ENCODE data around the gene BCL2L1. TPM values are rescaled to one million over a fixed set of nuclear protein-coding genes. Genes with fewer than 3 reads are reported as not detected.
A peak's percentile ranks its signal among the peaks of the same experiment; 100 is the strongest.

The BCL2L1 gene
- total RNA-seq (27.5 TPM), polyA plus RNA-seq (ENCODE audit: insufficient read depth in 1 of 8, insufficient read length in 8 of 8, low replicate concordance in 1 of 8) (10 to 100 TPM; 34.8 to 48.2 (median 41.3) TPM)
- long read RNA-seq, donor 1, partial matches to known transcripts: 0 of 4 reads
- long read RNA-seq, donor 1, other reads (novel, unspliced or antisense): 0 of 4 reads
- long read RNA-seq, donor 2: 0 reads
- long read RNA-seq, donor 3, partial matches to known transcripts: 0 of 11 reads
- long read RNA-seq, donor 3, other reads (novel, unspliced or antisense): 5 of 11 reads
- long read RNA-seq, donor 4, partial matches to known transcripts: 13 of 22 reads
- long read RNA-seq, donor 4, other reads (novel, unspliced or antisense): 0 of 22 reads
- long read RNA-seq, donor 5, transcript BCL2L1-203 (2 exons, 2,578 nt): minor isoform, 5 of 21 reads
- long read RNA-seq, donor 5, transcript BCL2L1-201 (3 exons, 2,610 nt): major isoform, 8 of 21 reads
- long read RNA-seq, donor 5, partial matches to known transcripts: 0 of 21 reads
- long read RNA-seq, donor 5, other reads (novel, unspliced or antisense): 5 of 21 reads
- long read RNA-seq, donor 6, partial matches to known transcripts: 0 of 10 reads
- long read RNA-seq, donor 6, other reads (novel, unspliced or antisense): 0 of 10 reads
- long read RNA-seq, donor 7, partial matches to known transcripts: 0 of 15 reads
- long read RNA-seq, donor 7, other reads (novel, unspliced or antisense): 7 of 15 reads
- long read RNA-seq, donor 8, partial matches to known transcripts: 0 of 11 reads
- long read RNA-seq, donor 8, other reads (novel, unspliced or antisense): 0 of 11 reads
- long read RNA-seq, donor 9, partial matches to known transcripts: 0 of 4 reads
- long read RNA-seq, donor 9, other reads (novel, unspliced or antisense): 0 of 4 reads
- long read RNA-seq, donor 10, partial matches to known transcripts: 0 of 17 reads
- long read RNA-seq, donor 10, other reads (novel, unspliced or antisense): 6 of 17 reads
- long read RNA-seq, donor 11, transcript BCL2L1-201 (3 exons, 2,610 nt): major isoform, 5 of 7 reads
- long read RNA-seq, donor 11, partial matches to known transcripts: 0 of 7 reads
- long read RNA-seq, donor 11, other reads (novel, unspliced or antisense): 0 of 7 reads

DNA sequence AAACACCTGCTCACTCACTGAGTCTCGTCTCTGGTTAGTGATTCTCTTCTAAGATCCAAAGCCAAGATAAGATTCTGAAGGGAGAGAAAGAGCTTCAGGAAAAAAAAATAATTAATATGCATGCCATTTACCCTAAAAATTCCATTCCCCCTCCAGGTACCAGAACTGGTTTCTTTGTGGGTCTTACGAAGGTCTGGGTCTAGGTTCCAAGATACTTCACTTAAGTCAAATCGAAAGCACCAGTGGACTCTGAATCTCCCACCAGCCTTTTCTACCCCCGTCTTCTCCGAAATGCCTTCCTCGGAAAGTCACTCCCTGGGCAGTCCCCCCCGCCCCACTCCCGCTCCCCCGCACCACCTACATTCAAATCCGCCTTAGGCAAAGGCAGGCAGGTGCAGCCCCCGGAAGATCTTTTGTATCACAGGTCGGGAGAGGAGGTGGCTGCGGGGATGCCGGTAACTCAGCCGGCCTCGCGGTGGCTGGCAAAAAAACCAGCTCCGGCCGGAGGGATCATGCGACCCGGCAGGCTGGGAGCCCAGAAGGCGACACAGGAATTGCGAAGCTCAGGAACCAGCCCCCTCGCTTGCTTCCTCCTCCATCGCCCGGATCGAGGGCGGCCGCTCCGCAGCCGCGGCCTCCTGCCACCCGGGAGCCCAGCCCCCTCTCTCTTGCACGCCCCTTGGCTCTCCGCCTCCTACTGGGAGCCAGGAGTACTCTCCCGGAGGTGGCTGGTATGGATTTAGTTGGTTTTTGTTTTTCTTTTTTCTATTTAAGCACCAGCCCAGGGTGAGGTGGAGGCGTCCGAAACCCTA, at the start of gene BCL2L1:
BCL2L1 (minus strand) TSS at position 612 of the 812 bp plus-strand sequence. CDS start 650 bp downstream, outside the sequence.
- DNase-seq: peak; percentile 92
- WGBS (ENCODE audit: insufficient coverage): 0% methylated on average over 17 of the region's 38 CpGs
- peaks cover 22% of the 10 kb centered on the region for H3K36me3 ChIP-seq (ENCODE audit: control insufficient read depth, insufficient read depth, low read length)
- H3K9me3 ChIP-seq (replicated peaks; ENCODE audit: control insufficient read depth, low read depth, low read length): no peaks in the 10 kb centered on the region
- H3K4me1 ChIP-seq (ENCODE audit: control insufficient read depth, insufficient read depth, low read length): peaks cover 42% of the 10 kb centered on the region
- H3K27me3 ChIP-seq (ENCODE audit: control insufficient read depth, insufficient read depth, low read length): no peaks in the 10 kb centered on the region
- H3K27ac ChIP-seq (ENCODE audit: low read length): peak within 1 kb of the TSS; percentile 98
- peak within 1 kb of the TSS; percentile 95 for H3K4me3 ChIP-seq (ENCODE audit: low read length)

DNA sequence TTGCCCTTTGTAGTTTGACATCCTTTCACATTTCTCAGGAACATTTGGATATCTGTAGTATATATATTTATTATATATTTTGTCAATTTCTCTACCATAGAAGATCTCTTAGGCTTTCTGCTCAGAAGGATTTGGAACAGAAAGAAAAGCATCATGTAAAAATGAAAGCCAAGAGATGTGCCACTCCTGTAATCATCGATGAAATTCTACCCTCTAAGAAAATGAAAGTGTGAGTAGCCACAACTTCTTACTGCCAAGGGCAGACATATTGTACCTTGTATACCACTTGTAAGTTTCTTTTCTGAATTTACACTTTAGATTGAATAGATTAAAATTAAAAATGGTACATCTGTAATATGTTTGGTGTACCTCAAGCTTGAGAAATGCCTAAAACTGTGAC, 47.6 kb upstream of the BCL2L1 start:
- Histone ChIP-seq H3K27me3 (ENCODE audit: control insufficient read depth, insufficient read depth, low read length) (no peaks in the 10 kb centered on the region), H3K9me3 (replicated peaks; ENCODE audit: control insufficient read depth, low read depth, low read length) (no peaks in the 10 kb centered on the region), H3K4me1 (ENCODE audit: control insufficient read depth, insufficient read depth, low read length) (no peaks in the 10 kb centered on the region), H3K36me3 (ENCODE audit: control insufficient read depth, insufficient read depth, low read length) (peaks cover 27% of the 10 kb centered on the region), H3K27ac (ENCODE audit: low read length) (no peak overlapping the region), H3K4me3 (ENCODE audit: low read length) (no peak overlapping the region)
- DNase-seq: no peak
- no CpG with 5 or more reads among the region's 1 CpG for WGBS (ENCODE audit: insufficient coverage)

DNA sequence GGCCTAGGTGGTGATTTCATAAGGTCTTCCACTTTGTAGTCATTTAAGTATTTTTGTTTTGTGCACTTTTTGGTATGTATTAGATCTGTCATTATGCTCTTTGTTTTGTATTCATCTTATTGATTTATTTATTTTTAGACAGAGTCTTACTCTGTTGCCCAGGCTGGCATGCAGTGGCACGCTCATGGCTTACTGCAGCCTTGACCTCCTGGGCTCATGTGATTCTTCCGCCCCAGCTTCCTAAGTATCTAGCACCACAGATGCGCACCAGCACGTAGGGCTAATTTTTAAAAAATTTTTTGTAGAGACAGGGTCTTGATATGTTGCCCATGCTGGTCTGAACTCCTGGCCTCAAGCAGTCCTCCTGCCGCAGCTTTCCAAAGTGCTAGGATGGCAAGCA, 47.0 kb upstream of the BCL2L1 start:
- no CpG with 5 or more reads among the region's 5 CpGs for WGBS (ENCODE audit: insufficient coverage)
- Histone ChIP-seq H3K9me3 (replicated peaks; ENCODE audit: control insufficient read depth, low read depth, low read length) (no peaks in the 10 kb centered on the region), H3K4me3 (ENCODE audit: low read length) (no peak overlapping the region), H3K27me3 (ENCODE audit: control insufficient read depth, insufficient read depth, low read length) (no peaks in the 10 kb centered on the region), H3K36me3 (ENCODE audit: control insufficient read depth, insufficient read depth, low read length) (peaks cover 27% of the 10 kb centered on the region), H3K27ac (ENCODE audit: low read length) (no peak overlapping the region), H3K4me1 (ENCODE audit: control insufficient read depth, insufficient read depth, low read length) (no peaks in the 10 kb centered on the region)
- no peak for DNase-seq

DNA sequence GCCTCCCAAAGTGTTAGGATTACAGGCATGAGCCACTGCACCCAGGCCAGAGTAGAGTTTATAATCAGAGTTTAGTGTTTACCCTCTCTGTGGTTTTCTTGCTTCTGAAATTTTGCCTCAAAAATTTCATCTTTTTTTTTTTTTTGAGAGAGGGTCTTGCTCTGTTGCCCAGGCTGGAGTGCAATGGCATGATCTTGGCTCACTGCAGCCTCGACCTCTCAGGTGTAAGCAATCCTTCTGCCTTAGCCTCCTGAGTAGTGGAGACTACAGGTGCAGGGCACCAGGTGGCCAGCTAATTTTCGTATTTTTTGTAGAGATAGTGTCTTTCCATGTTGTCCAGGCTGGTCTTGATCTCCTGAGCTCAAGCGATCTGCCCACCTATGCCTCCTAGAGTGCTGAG, 45.1 kb upstream of the BCL2L1 start:
- H3K27ac ChIP-seq (ENCODE audit: low read length): no peak overlapping the region
- 80% methylated on average over 1 of the region's 3 CpGs for WGBS (ENCODE audit: insufficient coverage)
- no peak overlapping the region for H3K4me3 ChIP-seq (ENCODE audit: low read length)
- no peaks in the 10 kb centered on the region for H3K4me1 ChIP-seq (ENCODE audit: control insufficient read depth, insufficient read depth, low read length)
- no peaks in the 10 kb centered on the region for H3K9me3 ChIP-seq (replicated peaks; ENCODE audit: control insufficient read depth, low read depth, low read length)
- H3K27me3 ChIP-seq (ENCODE audit: control insufficient read depth, insufficient read depth, low read length): no peaks in the 10 kb centered on the region
- H3K36me3 ChIP-seq (ENCODE audit: control insufficient read depth, insufficient read depth, low read length): peaks cover 25% of the 10 kb centered on the region
- DNase-seq: no peak

DNA sequence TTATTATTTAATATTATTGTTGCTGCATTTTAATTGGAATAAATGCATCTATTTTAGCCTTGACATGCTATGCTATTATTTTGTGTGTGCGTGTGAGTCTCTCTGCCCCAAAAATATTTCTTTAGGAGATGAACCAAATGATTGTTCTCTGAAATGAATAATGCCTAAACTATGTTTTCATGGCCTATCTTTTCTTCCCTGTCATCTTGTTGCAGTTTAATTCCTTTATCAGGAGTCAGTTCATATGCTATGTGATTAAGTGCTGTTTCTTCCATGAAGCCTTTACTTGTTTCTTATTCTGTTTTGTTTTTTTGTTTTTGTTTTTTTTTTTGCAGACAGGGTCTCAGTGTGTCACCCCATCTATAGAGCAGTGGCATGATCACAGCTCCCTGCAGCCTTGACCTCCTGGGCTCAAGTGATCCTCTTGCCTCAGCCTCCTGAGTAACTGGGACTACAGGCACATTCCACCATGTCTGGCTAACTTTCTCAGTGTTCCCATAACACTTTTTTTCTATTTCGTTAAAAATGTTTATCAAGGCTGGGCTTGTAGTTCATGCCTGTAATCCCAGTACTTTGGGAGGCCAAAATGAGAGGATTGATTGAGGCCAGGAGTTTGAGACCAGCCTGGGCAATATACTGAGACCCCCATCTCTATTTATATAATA, 42.1 kb upstream of the BCL2L1 start:
- Histone ChIP-seq H3K9me3 (replicated peaks; ENCODE audit: control insufficient read depth, low read depth, low read length) (no peaks in the 10 kb centered on the region), H3K36me3 (ENCODE audit: control insufficient read depth, insufficient read depth, low read length) (peaks cover 13% of the 10 kb centered on the region), H3K27ac (ENCODE audit: low read length) (no peak overlapping the region), H3K27me3 (ENCODE audit: control insufficient read depth, insufficient read depth, low read length) (no peaks in the 10 kb centered on the region), H3K4me1 (ENCODE audit: control insufficient read depth, insufficient read depth, low read length) (no peaks in the 10 kb centered on the region), H3K4me3 (ENCODE audit: low read length) (no peak overlapping the region)
- WGBS (ENCODE audit: insufficient coverage): no CpG with 5 or more reads among the region's 2 CpGs
- DNase-seq: no peak

DNA sequence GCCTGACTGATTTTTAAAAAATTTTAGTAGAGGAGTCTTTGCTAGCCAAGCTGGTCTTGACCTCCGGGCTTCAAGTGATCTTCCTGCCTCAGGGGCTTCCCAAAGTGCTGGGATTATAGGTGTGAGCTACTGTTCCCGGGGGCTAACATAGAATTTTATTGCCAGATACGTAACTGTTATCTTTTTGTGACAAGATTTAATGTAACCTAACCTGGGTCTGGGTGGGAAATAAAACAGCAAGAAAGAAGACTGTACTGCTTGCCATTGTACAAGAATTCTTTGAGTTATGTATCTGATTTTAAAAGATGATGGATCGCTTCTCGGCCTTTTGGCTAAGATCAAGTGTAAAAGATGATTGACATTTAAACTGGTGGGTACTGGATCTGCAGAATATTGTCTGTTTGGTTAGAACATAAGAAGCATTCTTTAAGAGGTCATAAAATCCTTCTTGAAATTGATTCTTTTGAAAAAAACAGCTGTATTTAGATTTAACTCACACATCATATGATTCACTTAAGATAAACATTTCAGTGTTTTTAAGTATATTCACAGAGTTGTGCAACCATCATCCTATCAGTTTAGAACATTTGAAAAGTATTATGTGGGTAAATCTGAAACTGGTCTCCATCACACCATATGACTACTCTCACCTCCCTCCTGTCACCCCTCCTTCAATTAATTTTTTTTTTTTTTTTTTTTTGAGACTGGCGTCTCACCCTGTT, 38.0 kb upstream of the BCL2L1 start:
- DNase-seq: no peak
- Histone ChIP-seq H3K9me3 (replicated peaks; ENCODE audit: control insufficient read depth, low read depth, low read length) (no peaks in the 10 kb centered on the region), H3K36me3 (ENCODE audit: control insufficient read depth, insufficient read depth, low read length) (peaks cover 3% of the 10 kb centered on the region), H3K4me1 (ENCODE audit: control insufficient read depth, insufficient read depth, low read length) (no peaks in the 10 kb centered on the region), H3K4me3 (ENCODE audit: low read length) (no peak overlapping the region), H3K27me3 (ENCODE audit: control insufficient read depth, insufficient read depth, low read length) (no peaks in the 10 kb centered on the region), H3K27ac (ENCODE audit: low read length) (no peak overlapping the region)
- WGBS (ENCODE audit: insufficient coverage): 100% methylated on average over 1 of the region's 6 CpGs

DNA sequence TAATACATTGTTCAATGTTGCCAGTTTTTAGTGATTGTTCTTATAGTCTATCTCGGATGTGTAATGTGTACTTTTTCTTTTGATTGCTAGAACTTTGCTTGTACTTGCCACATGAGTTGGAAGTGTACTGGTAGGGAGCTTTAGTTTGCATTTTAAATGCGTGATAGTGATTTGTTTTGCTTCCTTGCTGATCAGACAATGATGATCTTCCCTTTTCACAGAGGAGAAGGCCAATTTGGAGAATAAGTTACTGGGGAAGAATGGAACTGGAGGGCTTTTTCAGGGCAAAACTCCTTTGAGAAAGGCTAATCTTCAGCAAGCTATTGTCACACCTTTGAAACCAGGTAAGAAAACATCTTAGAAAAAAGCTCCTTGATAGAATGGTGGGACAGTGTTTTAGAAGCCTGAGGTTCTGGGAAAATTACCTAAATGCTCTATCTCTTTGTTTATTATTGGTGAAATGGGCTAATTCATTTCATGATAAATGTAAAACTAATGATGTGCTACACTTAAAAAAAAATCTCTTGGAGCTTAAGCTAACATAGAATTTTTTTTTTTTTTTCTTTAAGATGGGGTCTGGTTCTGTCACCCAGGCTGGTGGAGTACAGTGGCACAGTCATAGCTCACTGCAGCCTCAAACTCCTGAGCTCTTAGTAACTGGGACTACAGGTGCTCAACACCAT, 37.3 kb upstream of the BCL2L1 start:
- Histone ChIP-seq H3K4me1 (ENCODE audit: control insufficient read depth, insufficient read depth, low read length) (no peaks in the 10 kb centered on the region), H3K4me3 (ENCODE audit: low read length) (no peak overlapping the region), H3K27me3 (ENCODE audit: control insufficient read depth, insufficient read depth, low read length) (no peaks in the 10 kb centered on the region), H3K9me3 (replicated peaks; ENCODE audit: control insufficient read depth, low read depth, low read length) (no peaks in the 10 kb centered on the region), H3K27ac (ENCODE audit: low read length) (no peak overlapping the region), H3K36me3 (ENCODE audit: control insufficient read depth, insufficient read depth, low read length) (peaks cover 3% of the 10 kb centered on the region)
- DNase-seq: no peak
- no CpG with 5 or more reads among the region's 2 CpGs for WGBS (ENCODE audit: insufficient coverage)

DNA sequence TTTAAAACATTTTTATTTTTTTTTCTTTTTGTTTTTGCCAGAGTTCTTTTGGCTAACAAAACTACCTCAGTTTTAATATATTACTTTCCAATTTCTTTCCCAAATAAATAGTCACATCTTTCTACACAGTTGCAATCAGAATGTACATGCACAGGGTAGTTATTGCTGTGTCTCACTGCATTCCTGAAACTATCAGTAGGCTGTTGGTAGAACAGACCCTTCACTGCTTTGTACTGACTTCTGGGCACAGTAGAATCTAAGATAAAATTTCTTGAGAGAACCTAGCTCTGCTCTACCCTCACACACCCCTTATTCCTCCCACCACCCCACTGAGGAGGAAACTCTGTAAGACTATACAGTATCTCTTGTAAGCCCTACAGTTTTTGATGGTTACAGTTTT, 36.3 kb upstream of the BCL2L1 start:
- no peak overlapping the region for H3K4me3 ChIP-seq (ENCODE audit: low read length)
- no peaks in the 10 kb centered on the region for H3K27me3 ChIP-seq (ENCODE audit: control insufficient read depth, insufficient read depth, low read length)
- peaks cover 3% of the 10 kb centered on the region for H3K36me3 ChIP-seq (ENCODE audit: control insufficient read depth, insufficient read depth, low read length)
- no peak for DNase-seq
- no peaks in the 10 kb centered on the region for H3K4me1 ChIP-seq (ENCODE audit: control insufficient read depth, insufficient read depth, low read length)
- no peak overlapping the region for H3K27ac ChIP-seq (ENCODE audit: low read length)
- no peaks in the 10 kb centered on the region for H3K9me3 ChIP-seq (replicated peaks; ENCODE audit: control insufficient read depth, low read depth, low read length)
